T-helper 1 cell treated with Interleukin-12 subunit alpha and Interleukin-12 subunit beta and Interleukin-4 antibody, amounts not matched to agents 30 μg/mL and 1 μg/mL, for 36 hours (primary cell): Measurements from ENCODE around the gene DNLZ.
"Not testable (repeated sequence)": the region's sequence is repeated elsewhere in the genome, so short reads cannot be mapped to it uniquely, and the experiment has no call there.

Source experiments
- H3K27ac Mint-ChIP-seq: one replicate; pipeline ENCODE4 v1.8.0; 2021; ENCODE audit warnings: mild to moderate bottlenecking, mixed read lengths
- H3K27me3 Mint-ChIP-seq: one replicate; pipeline ENCODE4 v1.8.0; 2021; ENCODE audit warnings: low read depth, mixed read lengths
- H3K36me3 Mint-ChIP-seq: one replicate; pipeline ENCODE4 v1.8.0; 2021; ENCODE audit warnings: low read depth, mixed read lengths
- H3K4me1 Mint-ChIP-seq: one replicate; pipeline ENCODE4 v1.8.0; 2021; ENCODE audit warnings: low read depth, mixed read lengths
- H3K4me3 Mint-ChIP-seq: one replicate; pipeline ENCODE4 v1.8.0; 2021; ENCODE audit warnings: mild to moderate bottlenecking, moderate library complexity, mixed read lengths
- H3K9me3 Mint-ChIP-seq: one replicate; pipeline ENCODE4 v1.8.0; 2021; ENCODE audit warnings: mixed read lengths

DNLZ gene

DNA sequence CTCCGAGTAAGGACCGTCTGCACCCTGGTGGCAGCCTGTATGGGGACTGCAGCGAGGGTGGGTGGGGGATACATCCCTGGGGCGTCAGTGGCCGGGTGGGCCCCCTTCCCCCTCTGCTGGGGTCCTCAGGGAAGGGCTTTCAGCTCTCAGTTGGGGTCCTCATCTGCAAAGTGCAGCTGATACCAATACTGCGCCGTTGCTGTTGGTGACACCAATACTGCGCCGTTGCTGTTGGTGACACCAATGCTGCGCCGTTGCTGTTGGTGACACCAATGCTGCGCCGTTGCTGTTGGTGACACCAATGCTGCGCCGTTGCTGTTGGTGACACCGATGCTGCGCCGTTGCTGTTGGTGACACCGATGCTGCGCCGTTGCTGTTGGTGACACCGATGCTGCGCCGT is 11.7 kb downstream of the DNLZ start:
- H3K9me3 Mint-ChIP-seq, H3K27me3 Mint-ChIP-seq, H3K4me3 Mint-ChIP-seq, H3K4me1 Mint-ChIP-seq, H3K27ac Mint-ChIP-seq, H3K36me3 Mint-ChIP-seq: not testable (repeated sequence)

DNA sequence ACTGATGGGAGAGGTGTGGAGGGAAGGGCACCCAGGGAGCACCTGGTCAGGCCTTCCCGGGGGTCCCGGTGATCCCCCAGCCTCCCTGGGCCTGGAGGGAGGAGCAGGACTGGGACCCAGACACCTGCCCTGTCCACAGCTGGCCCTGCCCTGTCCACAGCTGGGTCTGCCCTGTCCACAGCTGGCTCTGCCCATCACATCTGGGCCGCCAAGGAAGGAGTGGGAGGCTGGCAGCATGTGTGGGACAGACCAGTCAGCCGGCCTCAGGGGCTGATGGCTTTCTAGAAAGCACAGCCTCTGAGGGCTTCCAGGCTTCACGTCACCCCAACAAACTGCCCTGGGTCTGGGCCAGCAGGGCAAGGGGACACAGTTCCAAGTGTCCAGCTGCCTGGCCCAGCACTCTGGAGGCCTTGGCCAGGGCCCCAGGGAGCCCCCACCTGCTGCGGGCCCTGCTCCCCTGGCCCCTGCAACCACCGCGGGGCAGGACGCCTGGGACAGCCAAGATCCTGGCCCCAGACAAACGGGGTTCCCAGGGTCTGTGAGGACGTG is 12.2 kb downstream of the DNLZ start:
- no peak overlapping the region for H3K4me3 Mint-ChIP-seq
- no peaks in the 10 kb centered on the region for H3K9me3 Mint-ChIP-seq
- H3K4me1 Mint-ChIP-seq: no peaks in the 10 kb centered on the region
- H3K27ac Mint-ChIP-seq: no peak overlapping the region
- H3K36me3 Mint-ChIP-seq: no peaks in the 10 kb centered on the region
- H3K27me3 Mint-ChIP-seq: no peaks in the 10 kb centered on the region

DNA sequence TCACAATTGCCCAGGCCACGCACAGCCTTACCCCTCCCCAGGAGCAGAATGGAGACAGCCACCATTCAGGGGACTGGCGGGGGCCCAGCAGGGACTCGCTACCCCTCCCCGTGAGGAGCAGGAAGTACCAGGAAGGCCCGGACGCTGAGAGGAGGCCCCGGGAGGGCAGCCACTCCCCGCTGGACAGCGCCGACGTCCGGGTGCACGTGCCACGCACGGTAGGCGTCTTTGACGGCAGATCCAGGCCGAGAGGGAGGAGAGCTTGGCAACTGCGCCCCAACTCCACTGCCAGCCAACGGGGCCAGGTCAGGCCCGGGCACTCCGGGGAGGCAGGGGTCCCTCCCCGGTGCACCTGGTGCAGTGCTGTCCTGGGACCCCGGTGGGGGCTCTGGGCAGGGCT is 14.0 kb downstream of the DNLZ start:
- H3K27me3 Mint-ChIP-seq: no peaks in the 10 kb centered on the region
- H3K4me3 Mint-ChIP-seq: no peak overlapping the region
- no peaks in the 10 kb centered on the region for H3K9me3 Mint-ChIP-seq
- no peaks in the 10 kb centered on the region for H3K36me3 Mint-ChIP-seq
- no peaks in the 10 kb centered on the region for H3K4me1 Mint-ChIP-seq
- H3K27ac Mint-ChIP-seq: no peak overlapping the region

DNA sequence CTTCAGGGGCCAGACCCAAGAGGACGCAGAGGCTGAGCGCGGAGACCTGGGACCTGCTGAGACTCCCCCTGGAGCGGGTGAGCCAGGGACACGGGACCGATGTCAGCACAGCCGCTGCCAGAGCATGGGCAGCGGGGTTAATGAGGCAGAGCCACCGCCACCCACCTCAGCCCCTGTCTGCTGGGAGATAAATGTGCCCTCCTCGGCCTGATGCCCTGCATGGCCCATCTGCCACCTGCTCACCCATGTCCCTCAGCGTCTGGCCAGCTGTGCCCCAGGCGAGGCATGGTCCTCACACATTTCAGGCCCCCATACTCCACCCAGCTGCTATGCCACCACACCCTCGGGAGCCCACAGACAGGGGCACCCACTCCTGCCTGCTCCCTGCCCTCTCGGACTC is 14.9 kb downstream of the DNLZ start:
- H3K27ac Mint-ChIP-seq: no peak overlapping the region
- H3K27me3 Mint-ChIP-seq: no peaks in the 10 kb centered on the region
- no peaks in the 10 kb centered on the region for H3K36me3 Mint-ChIP-seq
- H3K4me3 Mint-ChIP-seq: no peak overlapping the region
- no peaks in the 10 kb centered on the region for H3K9me3 Mint-ChIP-seq
- H3K4me1 Mint-ChIP-seq: no peaks in the 10 kb centered on the region

DNA sequence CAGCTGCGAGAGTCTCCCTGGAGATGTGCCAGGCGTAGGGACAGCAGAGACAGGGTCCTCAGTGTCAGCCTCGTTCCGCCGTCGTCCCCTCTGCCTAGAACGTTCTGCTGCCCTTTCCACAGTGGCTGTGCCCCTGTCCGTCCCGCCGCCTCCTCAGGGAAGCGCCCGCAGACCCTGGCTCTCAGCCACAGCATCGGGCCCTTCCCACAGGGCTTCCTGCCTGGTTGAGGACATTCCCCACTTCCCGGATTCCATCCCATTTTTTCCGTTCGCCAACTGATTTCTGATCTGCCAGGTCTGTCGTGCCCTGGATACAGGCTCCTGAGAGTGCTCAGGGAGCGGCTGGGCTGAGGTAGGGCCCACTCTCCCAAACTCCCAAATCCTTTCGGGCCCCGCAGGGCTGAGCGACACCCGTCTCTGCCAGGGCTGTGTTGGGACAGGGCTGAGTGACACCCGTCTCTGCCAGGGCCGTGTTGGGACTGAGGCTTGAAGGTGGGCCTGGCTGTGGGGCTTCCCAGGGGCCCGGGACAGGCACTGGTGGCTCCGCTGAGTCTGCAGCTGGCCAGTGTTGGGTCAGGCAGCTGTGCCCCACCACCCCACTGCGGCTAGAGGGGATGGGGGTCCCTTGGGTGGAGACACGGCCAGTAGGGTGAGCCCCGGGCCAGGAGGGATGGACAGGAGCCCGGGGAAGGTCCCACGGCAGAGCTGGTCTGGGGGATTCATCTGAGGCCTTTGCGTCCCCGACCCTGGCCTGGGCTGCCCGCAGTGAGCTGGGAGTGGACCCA is 15.9 kb downstream of the DNLZ start:
- H3K4me3 Mint-ChIP-seq: no peak overlapping the region
- no peak overlapping the region for H3K27ac Mint-ChIP-seq
- H3K27me3 Mint-ChIP-seq: no peaks in the 10 kb centered on the region
- no peaks in the 10 kb centered on the region for H3K4me1 Mint-ChIP-seq
- no peaks in the 10 kb centered on the region for H3K36me3 Mint-ChIP-seq
- no peaks in the 10 kb centered on the region for H3K9me3 Mint-ChIP-seq

DNA sequence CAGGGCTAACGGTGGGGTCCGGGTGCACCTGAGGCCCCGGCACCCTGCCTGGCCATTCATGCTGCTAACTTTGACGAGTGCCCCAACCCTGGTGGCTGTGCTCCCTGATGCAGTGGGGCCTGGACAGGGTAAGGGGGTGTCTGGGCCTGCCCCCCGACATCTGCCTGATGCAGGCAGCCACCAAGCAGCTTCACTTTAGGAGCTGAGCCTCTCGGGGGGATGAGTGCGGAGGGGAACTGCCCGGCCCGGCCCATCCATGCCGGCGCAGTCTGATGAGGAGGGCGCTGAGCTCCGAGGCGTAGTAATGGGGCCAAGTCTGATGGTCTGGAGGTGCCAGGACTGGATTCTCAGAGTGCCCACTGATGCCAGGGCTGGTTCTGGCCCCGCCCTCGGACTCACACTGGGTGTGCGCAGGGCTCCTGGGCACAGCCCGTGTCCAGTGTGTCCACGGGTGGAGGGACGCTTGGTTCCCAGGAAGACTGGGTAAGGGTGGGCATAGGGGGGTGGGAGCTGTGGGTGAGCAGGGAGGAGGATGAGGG is 16.5 kb downstream of the DNLZ start:
- no peaks in the 10 kb centered on the region for H3K9me3 Mint-ChIP-seq
- no peaks in the 10 kb centered on the region for H3K27me3 Mint-ChIP-seq
- no peak overlapping the region for H3K27ac Mint-ChIP-seq
- H3K36me3 Mint-ChIP-seq: no peaks in the 10 kb centered on the region
- no peak overlapping the region for H3K4me3 Mint-ChIP-seq
- H3K4me1 Mint-ChIP-seq: no peaks in the 10 kb centered on the region

DNA sequence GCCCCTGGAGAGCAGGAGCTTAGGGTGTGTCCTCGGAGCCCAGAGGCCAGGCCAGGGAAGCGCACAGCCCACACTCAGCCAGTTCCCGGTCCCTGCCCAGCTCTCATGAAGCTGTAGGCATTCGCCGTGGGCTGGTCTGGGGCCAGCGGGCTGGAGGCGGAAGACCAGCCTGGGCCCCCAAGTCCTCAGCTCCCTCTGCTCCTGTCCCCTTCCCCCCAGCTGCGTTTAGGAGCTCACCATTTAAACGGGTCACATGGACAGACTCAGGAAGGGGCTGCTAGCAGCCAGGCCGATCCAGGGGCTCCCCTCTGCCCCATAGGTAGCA is 17.4 kb downstream of the DNLZ start:
- H3K9me3 Mint-ChIP-seq: no peaks in the 10 kb centered on the region
- H3K4me1 Mint-ChIP-seq: no peaks in the 10 kb centered on the region
- H3K27me3 Mint-ChIP-seq: no peaks in the 10 kb centered on the region
- no peak overlapping the region for H3K4me3 Mint-ChIP-seq
- H3K27ac Mint-ChIP-seq: no peak overlapping the region
- no peaks in the 10 kb centered on the region for H3K36me3 Mint-ChIP-seq

DNA sequence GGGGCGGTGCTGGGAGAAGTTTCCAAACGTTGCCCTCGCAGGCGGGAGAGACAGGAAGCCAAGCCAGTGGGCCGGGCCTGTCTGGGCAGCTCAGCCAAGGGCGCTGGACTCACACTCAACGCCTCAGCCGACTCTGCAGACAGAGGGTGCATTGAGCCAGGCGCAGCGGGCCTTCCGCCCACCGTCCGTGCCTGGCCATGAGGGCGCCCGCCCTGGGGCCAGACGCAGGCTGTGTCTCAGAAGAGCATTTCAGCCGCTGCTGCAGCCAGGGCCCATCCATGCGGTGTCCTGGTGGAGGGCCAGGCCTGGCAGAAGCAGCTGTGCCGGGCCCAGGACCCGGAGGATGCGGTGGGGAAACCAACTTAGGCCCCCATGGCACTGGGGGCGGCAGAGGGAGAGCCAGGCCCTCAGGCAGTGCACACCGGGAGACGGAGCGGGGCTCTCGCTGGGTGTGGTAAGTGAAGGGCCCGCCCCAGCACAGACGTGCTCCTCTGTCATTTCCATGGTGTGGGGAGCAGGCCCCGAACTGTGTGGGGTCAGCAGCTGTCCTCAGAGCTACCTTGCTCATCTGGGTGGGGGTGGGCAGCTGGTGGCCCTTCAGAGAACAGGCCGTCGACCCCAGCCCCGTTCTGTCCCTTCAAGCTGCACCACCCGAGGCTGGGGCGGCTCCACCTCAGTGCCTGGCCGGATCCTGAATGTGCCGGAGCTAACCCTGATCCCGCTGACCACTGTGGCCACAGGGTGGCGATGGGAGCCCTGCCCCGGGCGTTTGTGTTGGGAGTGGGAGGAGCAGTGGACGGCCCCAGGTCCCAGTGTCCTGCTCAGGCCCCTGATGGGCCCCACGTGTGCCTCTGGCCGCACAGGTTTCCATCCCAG is 18.0 kb downstream of the DNLZ start:
- Mint-ChIP-seq H3K27ac (no peak overlapping the region), H3K4me1 (no peaks in the 10 kb centered on the region), H3K4me3 (no peak overlapping the region), H3K36me3 (no peaks in the 10 kb centered on the region), H3K9me3 (no peaks in the 10 kb centered on the region), H3K27me3 (no peaks in the 10 kb centered on the region)

DNA sequence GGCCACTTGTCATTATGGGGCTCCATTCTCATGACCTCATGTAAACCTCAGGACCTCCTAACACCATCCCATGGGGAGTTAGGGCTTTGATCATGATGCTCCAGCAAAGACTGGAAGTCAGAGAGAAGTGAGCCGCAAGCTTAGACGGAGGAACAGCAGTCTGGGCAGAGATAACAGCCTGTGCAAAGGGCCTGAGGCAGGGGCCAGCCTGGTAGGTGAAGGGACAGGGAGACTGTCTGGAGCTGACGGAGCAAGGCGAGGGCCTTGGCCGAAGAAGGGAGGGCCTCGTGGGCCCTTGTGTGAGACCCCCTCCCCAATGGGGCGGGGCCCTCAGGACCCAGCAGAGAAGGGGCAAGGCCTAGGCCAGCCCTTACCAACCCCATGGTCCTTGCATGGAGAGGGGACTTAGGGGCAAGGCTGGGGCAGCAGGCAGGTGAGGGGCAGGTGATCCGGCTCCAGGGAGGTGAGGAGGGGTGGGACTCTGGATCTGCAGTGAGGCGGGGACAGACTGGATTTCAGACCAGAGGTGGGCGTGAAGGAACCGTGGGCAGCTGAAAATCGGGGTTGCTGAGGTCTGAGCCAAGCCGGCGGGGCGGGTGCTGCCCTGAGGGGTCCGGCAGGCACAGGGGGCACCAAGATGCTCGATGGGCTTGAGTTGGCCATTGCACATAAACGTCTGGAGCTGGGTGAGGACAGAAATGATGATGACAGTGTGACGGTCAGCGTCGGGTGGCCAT is 18.8 kb downstream of the DNLZ start:
- H3K27me3 Mint-ChIP-seq: no peaks in the 10 kb centered on the region
- H3K9me3 Mint-ChIP-seq: no peaks in the 10 kb centered on the region
- H3K36me3 Mint-ChIP-seq: no peaks in the 10 kb centered on the region
- no peak overlapping the region for H3K4me3 Mint-ChIP-seq
- H3K4me1 Mint-ChIP-seq: no peaks in the 10 kb centered on the region
- no peak overlapping the region for H3K27ac Mint-ChIP-seq

DNA sequence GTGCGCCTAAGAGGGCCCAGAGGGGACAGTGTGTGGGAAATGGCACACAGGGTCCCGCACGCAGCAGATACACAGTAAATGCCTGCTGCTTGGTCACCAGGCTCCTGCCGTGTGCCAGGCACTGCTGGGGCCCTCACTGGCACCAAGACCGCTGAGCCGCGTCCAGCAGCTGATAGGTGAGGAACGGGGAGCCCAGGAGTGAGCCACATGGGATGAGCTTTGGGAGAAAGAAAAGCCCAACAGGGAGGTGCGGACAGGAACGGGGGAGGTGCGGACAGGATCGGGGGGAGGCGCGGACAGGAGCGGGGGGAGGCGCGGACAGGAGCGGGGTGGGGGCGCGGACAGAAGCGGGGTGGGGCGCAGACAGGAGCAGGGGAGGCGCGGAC is 19.7 kb downstream of the DNLZ start:
- H3K27ac Mint-ChIP-seq: no peak overlapping the region
- H3K9me3 Mint-ChIP-seq: no peaks in the 10 kb centered on the region
- no peaks in the 10 kb centered on the region for H3K36me3 Mint-ChIP-seq
- H3K4me3 Mint-ChIP-seq: no peak overlapping the region
- H3K27me3 Mint-ChIP-seq: no peaks in the 10 kb centered on the region
- H3K4me1 Mint-ChIP-seq: no peaks in the 10 kb centered on the region

DNA sequence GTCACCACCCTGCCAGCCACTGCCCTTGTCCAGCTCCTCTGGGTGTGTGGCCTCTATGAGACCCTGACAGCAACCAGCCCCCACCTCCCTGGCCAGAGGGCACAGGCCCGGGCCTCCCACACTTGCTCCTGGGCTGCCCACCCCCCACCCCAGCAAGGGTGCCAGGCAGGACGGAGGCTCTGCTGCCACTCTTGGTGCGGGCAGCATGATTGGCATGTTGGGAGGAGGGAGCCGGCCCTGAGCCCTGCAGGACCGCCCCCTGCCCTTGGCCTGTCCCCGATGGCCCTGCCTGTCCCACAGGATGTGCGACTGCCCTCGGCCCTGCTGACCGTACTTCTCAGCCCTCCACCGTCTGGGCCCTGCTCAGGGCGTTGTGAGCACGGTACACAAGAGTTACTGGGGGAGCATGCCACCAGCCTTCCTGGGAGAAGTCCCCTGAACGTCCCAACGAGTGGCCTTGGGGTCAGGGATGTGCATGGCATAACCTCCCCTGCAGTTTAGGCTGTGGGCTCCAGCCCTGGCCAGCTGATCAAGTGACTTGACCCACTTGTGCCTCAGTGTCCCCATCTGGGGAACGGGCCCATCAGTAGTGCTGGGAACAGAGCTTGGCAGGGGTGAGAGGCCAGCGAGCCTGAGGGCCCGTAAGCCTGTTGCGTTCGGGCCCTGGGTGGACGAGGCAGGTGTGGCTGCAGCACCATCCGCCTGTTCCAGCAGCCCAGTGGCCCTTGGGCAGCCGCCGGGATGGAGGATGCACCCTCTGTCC is 20.2 kb downstream of the DNLZ start:
- Mint-ChIP-seq H3K4me3 (no peak overlapping the region), H3K27me3 (no peaks in the 10 kb centered on the region), H3K9me3 (no peaks in the 10 kb centered on the region), H3K27ac (no peak overlapping the region), H3K4me1 (no peaks in the 10 kb centered on the region), H3K36me3 (no peaks in the 10 kb centered on the region)

DNA sequence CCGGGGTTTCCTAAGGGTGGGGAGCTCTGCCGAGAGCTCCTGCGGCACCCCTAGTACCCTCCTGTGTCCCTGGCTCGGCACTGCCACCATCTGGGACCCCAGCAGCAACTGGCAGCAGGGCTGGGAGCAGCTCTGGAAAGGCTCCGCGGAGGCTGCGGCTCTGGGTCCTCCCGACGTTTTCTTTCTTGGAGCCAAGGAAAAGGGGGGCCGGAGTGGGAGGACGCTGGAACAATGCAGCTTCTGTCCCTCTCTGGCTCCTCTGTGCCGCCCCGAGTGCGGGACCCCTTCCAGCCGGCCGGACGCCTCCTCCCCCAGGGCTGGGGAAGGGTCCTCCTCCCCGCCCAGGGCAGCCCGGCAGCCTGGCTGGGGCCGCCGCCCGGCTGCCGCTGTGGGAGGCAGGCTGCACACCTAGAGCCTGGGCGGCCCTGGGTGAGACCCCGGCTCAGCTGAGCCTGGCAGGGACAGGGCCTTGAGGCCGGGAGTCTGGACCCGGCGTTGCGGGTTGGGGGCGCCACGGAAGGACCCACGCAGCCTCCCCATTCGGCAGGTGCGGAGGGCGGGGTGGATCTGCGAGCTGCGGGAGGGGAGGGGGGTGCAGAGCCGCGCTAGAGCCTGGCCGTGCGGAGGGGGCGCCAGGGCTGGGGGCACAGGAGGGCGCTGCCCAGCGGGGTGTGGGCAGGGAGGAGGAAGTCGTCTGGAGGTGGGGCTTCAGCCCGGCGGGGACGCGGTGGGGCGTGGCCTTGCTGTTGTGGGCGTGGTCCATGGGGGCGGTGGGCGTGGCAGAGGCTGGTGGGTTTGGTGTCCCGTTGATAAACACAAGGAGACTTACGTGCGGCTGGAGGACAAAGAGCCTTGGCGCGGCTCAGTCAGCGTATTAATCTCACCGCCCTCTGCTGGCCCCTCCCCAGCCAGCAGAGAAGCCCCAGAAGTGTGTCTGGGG is 21.1 kb downstream of the DNLZ start:
- H3K27ac Mint-ChIP-seq: no peak overlapping the region
- H3K27me3 Mint-ChIP-seq: no peaks in the 10 kb centered on the region
- no peaks in the 10 kb centered on the region for H3K36me3 Mint-ChIP-seq
- H3K9me3 Mint-ChIP-seq: no peaks in the 10 kb centered on the region
- no peak overlapping the region for H3K4me3 Mint-ChIP-seq
- H3K4me1 Mint-ChIP-seq: no peaks in the 10 kb centered on the region

DNA sequence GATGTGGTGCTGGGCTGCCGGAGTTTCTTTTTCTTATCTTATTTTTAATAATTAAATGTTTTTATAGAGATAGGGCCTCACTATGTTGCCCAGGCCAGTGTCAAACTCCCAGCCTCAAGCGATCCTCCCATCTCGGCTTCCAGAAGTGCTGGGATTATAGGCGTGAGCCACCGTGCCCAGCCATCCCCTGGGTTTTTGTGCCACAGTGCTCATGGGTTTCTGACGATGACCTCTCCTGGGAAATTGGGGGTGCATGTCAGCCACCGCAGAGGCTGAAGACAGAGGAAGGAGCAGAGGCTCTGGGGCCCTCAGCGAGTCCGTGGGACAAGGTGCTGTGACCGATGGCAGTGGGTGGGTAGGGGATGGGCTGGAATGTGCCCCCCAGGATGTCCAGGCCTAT is 21.8 kb downstream of the DNLZ start:
- Mint-ChIP-seq H3K27me3 (no peaks in the 10 kb centered on the region), H3K9me3 (no peaks in the 10 kb centered on the region), H3K27ac (no peak overlapping the region), H3K4me3 (no peak overlapping the region), H3K36me3 (no peaks in the 10 kb centered on the region), H3K4me1 (no peaks in the 10 kb centered on the region)
